LNCaP clone FGC (cell line): Measurements from ENCODE around the gene GORAB.

Source experiments
- DNase-seq: peaks from one replicate; pipeline ENCODE4 v3.0.0-alpha.2; 2011; ENCODE audit warnings: low read depth
- H3K4me3 ChIP-seq: 2 replicates; pipeline ENCODE4 v1.5.1; 2011; ENCODE audit warnings: mild to moderate bottlenecking, low read depth, low read length, control low read depth
- TF ChIP-seq, protein P1 (sequence below): IDR thresholded peaks from 2 replicates; pipeline ENCODE4 v1.5.1; 2012; ENCODE audit warnings: mild to moderate bottlenecking; ENCODE audit not compliant: control insufficient read depth, insufficient read depth; ENCODE audit errors: extremely low read depth

The GORAB gene

DNA sequence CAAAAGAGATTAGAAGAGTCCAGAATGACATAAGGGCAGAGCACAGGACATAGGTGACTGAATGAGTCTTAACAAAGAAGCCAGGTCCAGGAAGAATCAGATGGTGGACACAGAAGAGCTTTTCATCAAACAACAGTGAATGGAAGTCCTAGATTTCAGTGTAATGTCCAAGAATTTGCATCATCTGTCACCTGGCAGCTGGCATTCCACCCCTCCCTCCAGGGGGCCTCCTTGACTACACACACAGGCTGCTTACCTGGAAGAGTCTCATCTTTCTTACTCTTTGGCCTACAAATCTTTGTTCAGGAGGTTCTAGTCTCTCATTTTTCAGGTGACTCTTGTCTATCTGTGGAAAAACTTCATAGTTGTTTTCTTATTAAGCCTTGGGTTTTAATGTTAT is 36.2 kb downstream of the GORAB start:
- no peak for DNase-seq
- TF ChIP-seq, protein P1, sequence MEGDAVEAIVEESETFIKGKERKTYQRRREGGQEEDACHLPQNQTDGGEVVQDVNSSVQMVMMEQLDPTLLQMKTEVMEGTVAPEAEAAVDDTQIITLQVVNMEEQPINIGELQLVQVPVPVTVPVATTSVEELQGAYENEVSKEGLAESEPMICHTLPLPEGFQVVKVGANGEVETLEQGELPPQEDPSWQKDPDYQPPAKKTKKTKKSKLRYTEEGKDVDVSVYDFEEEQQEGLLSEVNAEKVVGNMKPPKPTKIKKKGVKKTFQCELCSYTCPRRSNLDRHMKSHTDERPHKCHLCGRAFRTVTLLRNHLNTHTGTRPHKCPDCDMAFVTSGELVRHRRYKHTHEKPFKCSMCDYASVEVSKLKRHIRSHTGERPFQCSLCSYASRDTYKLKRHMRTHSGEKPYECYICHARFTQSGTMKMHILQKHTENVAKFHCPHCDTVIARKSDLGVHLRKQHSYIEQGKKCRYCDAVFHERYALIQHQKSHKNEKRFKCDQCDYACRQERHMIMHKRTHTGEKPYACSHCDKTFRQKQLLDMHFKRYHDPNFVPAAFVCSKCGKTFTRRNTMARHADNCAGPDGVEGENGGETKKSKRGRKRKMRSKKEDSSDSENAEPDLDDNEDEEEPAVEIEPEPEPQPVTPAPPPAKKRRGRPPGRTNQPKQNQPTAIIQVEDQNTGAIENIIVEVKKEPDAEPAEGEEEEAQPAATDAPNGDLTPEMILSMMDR = no peak
- H3K4me3 ChIP-seq = no peak overlapping the region

- TF ChIP-seq, protein P1 = no peak
- no peak overlapping the region for H3K4me3 ChIP-seq
- no peak for DNase-seq
These were observed 45.0 kb downstream of the GORAB start for GRCh38 chr1:170576980-170577379.

DNA sequence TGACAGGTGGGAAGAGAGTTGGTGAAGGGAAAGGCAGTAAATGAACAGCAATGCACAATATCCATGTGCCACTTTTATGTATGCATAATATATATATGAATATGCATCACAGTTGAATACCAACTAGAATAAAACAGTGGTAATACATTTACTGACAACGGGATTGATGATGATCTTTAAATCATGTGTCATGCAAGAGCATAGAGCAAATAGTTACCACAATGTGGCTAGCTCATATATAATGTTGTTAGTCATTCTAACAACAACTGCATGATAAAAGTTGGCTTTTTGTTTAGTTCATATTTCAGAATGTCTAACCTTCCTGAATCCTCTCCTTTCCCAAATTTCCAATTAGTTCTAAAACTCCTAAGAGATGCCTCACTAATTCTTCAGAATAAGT is 46.4 kb downstream of the GORAB start:
- DNase-seq = no peak
- TF ChIP-seq, protein P1 = no peak
- H3K4me3 ChIP-seq = no peak overlapping the region

- no peak overlapping the region for H3K4me3 ChIP-seq
- TF ChIP-seq, protein P1 = no peak
- DNase-seq = no peak
These were observed 48.9 kb downstream of the GORAB start for GRCh38 chr1:170580636-170581440.

DNA sequence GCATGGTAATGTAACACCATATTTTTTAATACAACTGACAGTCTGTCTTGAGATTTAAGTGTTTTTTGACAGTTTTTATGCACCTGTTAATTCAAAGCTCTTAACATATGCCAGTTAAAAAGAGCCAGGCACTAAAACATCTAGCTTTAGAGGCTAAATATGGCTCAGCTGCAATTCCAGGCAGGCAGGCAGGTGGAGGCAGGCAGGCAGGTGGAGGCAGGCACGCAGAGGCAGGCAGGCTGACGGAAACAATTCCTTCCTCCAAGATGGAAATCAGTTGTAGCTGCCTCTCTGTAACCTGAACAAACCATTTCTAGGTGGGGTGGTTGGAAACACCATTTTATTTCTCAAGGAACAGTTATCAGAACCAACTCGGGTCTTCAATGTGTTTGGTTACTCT is 51.2 kb downstream of the GORAB start:
- no peak for DNase-seq
- no peak overlapping the region for H3K4me3 ChIP-seq
- TF ChIP-seq, protein P1 = no peak

- no peak for DNase-seq
- no peak overlapping the region for H3K4me3 ChIP-seq
- TF ChIP-seq, protein P1 = no peak
These were observed 54.6 kb downstream of the GORAB start for GRCh38 chr1:170586321-170587252.
